ENCODE data around the gene ABCA3.
"Not testable (repeated sequence)": the region's sequence is repeated elsewhere in the genome, so short reads cannot be mapped to it uniquely, and the experiment has no call there.

ABCA3 gene

DNA sequence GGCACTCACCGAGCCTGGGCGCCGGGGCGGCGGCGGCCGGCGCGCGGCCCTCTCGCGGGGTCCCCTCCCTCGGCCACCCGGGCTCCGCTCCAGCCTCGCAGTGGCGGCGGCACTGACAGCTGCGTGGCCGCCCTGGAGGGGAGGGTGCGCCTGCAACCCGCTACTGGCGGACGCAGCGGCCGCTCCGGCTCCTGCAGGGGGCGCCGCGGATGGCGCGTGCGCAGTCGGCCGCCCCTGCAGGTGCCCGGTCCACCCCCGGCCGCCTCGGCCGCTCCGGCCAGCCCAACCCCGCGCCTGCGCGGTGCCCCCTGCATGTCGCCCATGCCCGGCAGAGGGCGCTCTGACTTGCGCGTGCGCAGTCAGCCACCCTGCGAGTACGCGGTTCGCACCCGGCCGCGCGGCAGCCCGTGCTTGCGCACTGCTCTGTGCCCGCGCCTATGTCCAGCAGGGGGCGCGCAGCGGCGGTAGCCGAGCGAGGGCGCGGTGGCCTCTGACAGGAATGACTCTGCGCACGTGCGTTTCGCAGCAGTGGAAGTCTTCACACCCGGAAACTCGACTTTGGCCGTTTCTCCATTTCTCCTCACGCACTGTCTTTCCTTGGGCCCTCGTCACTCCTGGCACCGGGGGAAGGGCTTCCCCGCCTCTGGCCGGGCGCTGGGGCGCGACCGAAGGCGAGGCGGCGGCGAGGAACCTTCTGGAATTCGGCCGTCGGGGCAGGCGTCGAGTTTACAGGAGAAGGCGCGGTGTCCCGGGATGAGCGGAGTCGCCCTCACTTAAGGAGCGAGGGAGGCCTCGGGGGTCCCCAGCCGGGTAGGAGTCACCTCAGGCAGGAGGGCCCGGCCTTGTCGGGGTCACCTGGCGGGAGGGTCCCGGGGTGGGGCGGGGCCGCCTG, at the start of gene ABCA3:
Gene ABCA3, minus strand, starts transcription at position 165 of the 892 bp plus-strand sequence. CDS start 14,262 bp downstream, outside the sequence.
- DNase-seq = peak; percentile 99

GRCh38 chr16:2388875-2389433, 48.4 kb upstream of the ABCA3 start:
- peak; percentile 83 for DNase-seq

DNA sequence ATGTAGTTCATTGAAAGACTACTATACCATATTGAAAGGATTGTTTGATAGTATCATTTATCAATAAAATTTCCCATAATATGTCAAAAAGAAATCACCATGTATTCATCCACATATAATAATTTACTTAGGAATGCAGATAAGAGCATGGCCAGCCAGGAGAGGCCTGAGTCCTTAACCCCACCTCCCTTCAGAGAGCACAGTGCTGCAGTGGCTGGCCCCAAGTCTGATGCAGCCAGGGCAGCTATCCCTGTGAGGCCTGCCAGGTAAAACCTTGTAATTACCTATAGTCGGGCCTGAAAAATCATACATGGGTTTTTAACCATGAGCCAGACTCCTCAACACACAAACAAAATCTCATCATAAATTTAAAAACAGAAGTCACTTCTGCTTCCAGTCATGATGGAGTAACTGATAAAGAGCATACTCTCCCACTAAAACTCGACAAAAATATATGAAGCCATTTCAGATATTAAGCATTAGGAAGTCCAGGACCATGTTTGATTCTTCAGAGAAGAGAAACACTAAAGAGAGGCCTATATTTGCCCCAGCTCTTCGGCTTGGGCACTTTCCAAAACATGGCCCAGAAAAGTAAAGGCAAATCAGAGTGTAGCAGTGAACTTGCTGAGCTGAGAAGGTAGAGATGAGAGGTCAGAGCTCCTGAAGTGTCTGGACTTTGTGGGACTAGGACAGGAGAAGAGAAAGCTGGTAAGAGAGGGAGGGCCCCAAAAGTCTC, 47.8 kb upstream of the ABCA3 start:
- DNase-seq = no peak

DNA sequence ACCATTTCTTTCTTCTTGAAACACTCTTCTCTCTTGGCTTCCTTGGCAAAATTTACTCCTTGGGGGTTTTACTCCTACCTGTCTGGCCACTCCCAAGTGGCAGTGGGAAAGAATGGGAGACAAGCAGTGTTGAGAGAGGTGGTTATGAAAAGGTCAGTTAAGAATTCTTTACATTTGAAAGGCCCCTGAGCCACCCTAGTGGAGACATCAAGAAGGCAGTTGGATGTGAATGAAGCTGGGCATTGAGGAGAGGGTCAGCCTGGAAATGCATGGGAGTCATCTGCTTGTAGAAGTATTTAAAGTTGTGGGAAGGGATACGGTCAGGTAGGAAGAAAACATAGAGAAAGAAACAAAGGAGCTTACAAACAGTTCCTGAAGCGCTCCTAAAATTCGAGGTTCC, 46.5 kb upstream of the ABCA3 start:
- DNase-seq = peak; percentile 18

DNA sequence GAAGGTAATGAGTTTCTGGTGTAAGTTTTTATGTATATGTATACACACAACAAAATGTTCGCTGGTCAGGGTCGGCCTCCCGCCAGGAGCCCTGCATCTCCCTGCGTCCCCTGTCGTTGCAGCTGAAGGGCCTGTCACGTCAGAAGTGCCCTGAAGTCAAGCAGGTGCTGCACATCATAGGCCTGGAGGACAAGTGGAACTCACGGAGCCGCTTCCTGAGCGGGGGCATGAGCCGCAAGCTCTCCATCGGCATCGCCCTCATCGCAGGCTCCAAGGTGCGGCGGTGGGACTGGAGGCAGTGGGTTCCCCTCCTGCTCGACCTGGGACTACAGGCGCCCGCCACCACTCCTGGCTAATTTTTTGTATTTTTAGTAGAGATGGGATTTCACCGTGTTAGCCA, 45.5 kb upstream of the ABCA3 start:
- not testable (repeated sequence) for DNase-seq

GRCh38 chr16:2385190-2385836, 44.8 kb upstream of the ABCA3 start:
- no peak for DNase-seq

DNA sequence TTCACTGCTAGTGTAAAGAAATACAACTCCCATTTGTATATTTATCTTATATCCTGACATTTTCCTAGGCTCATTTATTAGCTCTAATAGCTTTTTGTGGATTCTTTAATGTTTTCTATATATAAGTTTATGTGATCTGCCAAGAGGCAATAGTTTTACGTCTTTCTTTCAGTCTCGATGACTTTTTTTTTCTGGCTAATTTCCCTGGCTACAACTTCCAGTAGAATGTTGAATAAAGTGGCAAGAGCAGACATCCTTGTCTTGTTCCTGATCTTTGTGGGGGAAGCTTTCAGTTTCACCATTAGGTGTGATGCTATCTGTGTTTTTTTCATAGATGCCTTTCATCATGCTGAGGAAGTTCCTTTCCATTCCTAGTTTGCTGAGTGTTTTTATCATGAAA, 43.9 kb upstream of the ABCA3 start:
- DNase-seq = no peak

DNA sequence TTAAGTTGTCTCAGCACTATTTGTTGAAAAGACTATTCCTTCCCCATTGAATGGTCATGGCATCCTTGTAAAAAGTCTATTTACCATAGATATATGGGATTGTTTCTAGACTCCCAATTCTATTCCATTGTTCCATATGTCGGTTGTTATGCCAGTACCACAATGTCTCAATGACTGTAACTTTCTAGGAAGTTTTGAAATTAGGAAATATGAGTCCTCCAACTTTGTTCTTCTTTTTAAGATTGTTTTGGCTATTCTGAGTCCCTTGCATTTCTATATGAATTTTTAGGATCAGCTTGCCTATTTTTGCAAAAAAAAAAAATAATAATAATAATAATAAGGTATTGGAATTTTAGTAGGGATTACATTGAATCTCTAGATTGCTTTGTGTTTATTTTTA, 43.0 kb upstream of the ABCA3 start:
- DNase-seq = no peak

- no peak for DNase-seq
These were observed 34.1 kb upstream of the ABCA3 start for GRCh38 chr16:2374644-2375043.

DNA sequence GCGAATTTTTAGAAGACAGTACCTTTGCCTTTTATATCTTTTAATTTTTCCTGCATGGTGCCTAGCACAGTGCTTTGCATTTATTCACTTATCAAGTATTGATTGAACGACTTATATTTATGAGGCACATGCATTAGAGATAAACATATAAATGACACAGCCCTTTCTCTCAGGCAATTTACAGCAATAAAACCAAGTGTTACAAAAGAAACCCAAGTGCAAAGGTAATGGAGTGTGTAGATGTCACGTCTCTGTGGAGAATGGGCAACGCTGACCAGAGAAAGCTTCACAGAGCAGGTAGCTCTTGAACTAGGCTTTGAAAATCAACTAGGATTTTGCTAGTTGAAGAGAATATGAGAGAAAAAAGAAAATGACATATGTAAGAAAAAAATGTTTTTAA, 32.6 kb upstream of the ABCA3 start:
- DNase-seq = no peak

DNA sequence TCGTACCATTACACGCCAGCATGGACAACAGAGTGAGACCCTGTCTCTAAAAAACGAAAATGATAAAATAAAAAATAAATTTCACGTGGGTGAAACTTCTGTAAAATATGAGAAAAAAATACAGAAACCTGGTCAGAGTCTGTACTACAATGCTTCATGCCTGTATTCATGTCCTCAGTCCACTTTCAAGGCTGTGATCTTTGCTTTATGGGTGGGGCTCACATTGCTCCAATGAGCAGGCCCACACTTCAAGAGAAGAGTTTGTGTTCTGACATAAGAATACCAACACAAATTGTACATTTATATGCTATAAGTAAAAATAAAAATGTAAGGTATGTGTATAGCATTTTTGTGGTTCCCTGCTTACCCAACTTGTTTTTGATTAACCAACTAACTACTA, 32.2 kb upstream of the ABCA3 start:
- DNase-seq = no peak

DNA sequence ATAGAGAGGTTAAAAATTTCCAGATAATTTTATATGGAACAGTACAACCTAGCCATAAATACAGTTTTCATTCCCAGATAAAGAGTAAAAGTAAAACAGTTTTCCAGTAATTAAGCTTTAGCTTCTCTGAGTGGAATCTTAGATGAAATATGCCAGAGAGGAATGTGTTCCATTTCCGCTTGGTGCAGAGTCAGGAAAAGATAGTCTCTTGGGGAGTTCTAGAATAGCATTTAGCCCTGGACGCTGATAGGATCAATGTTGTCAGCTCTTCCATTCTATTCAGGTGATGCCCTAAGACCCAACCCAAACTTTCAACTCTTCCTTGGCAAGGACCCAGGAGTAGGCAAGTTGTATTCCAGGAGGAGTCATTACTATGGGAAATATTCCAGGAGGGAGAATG, 30.9 kb upstream of the ABCA3 start:
- DNase-seq = no peak

DNA sequence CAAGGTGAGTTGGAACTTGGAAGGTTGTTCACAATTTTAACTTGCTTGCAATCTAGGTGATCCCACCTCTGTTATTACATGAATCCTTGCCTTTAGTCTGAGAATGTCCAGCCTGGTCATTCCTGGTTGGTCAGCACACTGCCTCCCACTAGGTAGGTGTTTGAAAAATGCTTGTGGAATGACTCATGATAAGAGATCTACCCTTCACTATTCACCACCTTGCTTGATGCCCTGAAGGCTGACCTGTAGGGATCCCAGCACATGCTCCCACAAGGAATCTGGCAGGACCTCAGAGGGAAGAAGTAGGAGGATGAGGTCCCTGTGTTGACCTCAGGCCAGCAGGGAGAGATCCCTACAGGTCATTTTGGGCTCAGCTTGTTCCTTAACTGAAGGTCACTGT, 30.2 kb upstream of the ABCA3 start:
- DNase-seq = no peak

GRCh38 chr16:2366660-2367309, 26.3 kb upstream of the ABCA3 start:
- no peak for DNase-seq

DNA sequence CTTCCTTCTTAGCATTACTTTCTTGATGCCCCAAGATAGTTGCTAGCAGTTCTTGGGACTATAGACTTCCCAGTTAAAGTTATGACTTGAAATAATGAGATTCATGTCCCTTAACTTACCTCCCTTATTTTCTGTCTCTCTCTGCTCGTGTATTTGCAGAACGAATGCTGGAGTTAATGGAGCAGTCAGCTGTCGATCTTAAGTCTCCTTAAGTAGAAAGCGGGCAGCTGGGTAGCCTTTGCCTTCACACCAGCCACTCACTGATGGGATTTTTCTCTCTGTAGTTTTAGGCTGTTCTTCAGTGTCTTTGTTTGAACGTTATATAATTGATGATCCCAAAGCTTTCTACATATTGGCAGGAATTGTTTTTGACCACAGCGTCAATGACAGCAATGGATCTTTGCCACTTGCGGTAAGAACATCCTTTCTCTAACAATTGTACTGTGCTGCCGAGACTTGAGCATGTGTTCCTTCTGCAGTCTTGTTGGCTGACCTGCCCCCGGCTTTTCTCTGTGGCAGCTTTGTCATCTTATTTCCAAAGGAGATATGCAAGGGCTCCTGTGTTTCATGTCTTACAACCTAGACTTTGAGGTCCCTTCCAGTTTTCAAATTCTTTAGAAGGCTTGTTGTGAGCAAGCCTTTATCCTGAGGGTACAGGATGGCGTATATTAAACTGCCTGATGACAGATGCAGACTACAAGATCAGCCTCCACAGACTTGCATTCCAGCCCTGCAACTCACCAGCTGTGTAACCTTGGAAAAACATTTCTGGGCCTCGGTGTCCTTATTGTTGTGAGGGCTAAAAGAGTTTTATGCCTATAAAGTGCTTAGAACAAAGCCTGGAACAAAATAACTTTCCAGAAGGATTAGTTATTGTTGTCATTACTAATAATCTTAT, 25.1 kb upstream of the ABCA3 start:
- no peak for DNase-seq

DNA sequence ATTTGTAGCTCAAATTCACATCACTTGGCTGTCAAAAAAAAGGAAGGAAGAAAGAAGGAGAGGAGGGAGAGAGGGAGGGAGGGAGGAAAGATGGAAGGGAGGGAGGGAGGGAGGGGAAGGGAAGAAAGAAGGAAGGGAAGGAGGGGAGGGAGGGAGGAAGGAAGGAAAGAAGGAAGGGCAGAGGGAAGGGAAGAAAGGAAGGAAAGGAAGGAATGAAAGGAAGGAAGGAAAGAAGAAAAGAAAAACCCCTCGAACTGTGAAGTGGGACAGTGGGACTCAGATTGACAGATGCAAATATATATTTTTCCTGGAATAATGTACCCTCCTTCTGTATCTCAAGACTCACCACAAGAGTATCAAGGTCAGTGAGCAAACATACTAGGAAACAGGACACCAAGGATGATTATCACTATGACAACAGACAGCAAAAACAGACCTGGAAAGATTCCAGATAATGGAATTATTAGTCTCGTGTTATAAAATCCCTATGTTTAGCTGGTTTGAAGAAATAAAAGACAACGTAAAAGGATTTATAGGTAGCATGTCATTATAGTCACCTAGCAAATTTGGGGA, 24.2 kb upstream of the ABCA3 start:
- DNase-seq = peak; percentile 32

DNA sequence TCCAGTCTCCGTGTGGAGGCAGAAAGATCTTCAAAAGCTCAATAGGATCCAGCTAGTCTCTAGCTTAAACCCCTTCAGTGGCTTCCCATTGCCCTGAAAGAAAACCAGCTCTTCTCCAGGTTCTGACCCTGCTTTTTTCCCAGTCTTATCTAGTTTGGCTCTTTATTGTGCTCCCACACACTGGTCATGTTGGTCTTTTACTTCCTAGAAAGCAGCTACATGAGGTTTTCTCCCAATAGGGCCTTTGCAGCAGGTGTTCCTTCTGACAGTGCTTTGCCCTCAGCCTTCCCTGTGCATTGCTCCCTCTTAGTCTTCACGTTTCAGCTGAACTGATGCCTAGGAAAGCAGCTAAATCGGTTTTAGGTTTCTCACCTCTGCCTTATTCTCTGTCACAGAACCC, 21.7 kb upstream of the ABCA3 start:
- DNase-seq = no peak

GRCh38 chr16:2361129-2361528, 20.6 kb upstream of the ABCA3 start:
- no peak for DNase-seq

- no peak for DNase-seq
These were observed 19.4 kb upstream of the ABCA3 start for GRCh38 chr16:2359919-2360318.

- DNase-seq = no peak
These were observed 18.3 kb upstream of the ABCA3 start for GRCh38 chr16:2358811-2359210.

DNA sequence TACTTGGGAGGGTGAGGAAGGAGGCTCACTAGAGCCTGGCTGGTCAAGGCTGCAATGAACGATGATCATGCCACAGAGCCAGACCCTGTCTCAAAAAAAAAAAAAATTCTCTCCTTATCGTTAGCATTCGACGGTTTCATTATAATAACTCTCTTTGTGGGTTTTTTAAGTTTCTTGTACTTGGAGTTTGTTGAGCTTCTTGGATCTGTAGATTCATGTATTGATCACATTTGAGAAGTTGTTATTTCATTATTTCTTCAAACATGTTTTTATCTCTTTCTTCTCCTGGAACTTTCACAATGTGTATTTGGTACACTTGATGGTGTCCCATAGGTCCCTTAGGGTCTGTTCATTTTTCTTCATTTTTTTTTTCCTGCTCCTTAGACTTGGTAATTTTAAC, 16.8 kb upstream of the ABCA3 start:
- no peak for DNase-seq

Measured in NCI-H69 (cell line).